Effector memory CD8-positive, alpha-beta T cell (primary cell): ENCODE data around the gene DCDC2C.

ENCODE experiments used
- ATAC-seq: fragments of 150-1000 bp; cut with Tn5 transposase; replicated peaks from 2 replicates; pipeline ENCODE4 v1.10.0; 2021; ENCODE audit warnings: mild to moderate bottlenecking, moderate library complexity
- DNase-seq, 3 experiments: peaks; one replicate each; pipeline ENCODE4 v3.0.0; 2021
- H3K27ac Mint-ChIP-seq, 2 donors: one replicate each; pipeline ENCODE4 v1.8.0; 2022; ENCODE audit warnings: mild to moderate bottlenecking in 2 of 2, mixed read lengths in 2 of 2, moderate library complexity in 2 of 2
- H3K27me3 Mint-ChIP-seq, 2 donors: one replicate each; pipeline ENCODE4 v1.8.0; 2022; ENCODE audit warnings: mixed read lengths in 2 of 2
- H3K36me3 Mint-ChIP-seq: one replicate; pipeline ENCODE4 v1.8.0; 2022; ENCODE audit warnings: mild to moderate bottlenecking, moderate library complexity, mixed read lengths; ENCODE audit not compliant: insufficient read depth
- H3K4me1 Mint-ChIP-seq, 2 donors: one replicate each; pipeline ENCODE4 v1.8.0; 2022; ENCODE audit warnings: low read depth in 2 of 2, mixed read lengths in 2 of 2
- H3K4me3 Mint-ChIP-seq, 2 donors: one replicate each; pipeline ENCODE4 v1.8.0; 2022; ENCODE audit warnings: mild to moderate bottlenecking in 2 of 2, mixed read lengths in 2 of 2, moderate library complexity in 2 of 2
- H3K9me3 Mint-ChIP-seq, 2 donors: one replicate each; pipeline ENCODE4 v1.8.0; 2022; ENCODE audit warnings: mixed read lengths in 2 of 2

Gene DCDC2C

GRCh38 chr2:3679616-3680393 lies 23.6 kb upstream of the DCDC2C start:
- H3K9me3 Mint-ChIP-seq = no peaks in the 10 kb centered on the region
- no peaks in the 10 kb centered on the region for H3K4me1 Mint-ChIP-seq
- no peak overlapping the region for H3K4me3 Mint-ChIP-seq
- H3K36me3 Mint-ChIP-seq = no peaks in the 10 kb centered on the region
- ATAC-seq = no peak
- H3K27ac Mint-ChIP-seq = no peak overlapping the region
- no peak for DNase-seq
- peaks cover 0 to 20% of the 10 kb centered on the region in 2 donors for H3K27me3 Mint-ChIP-seq

- DNase-seq (no peak), ATAC-seq (no peak)
- peaks cover 1 to 18% of the 10 kb centered on the region in 2 donors for H3K27me3 Mint-ChIP-seq
- no peak overlapping the region for H3K4me3 Mint-ChIP-seq
- no peaks in the 10 kb centered on the region for H3K9me3 Mint-ChIP-seq
- H3K27ac Mint-ChIP-seq = no peak overlapping the region
- no peaks in the 10 kb centered on the region for H3K36me3 Mint-ChIP-seq
- H3K4me1 Mint-ChIP-seq = no peaks in the 10 kb centered on the region
Observed at GRCh38 chr2:3680548-3681345, 22.6 kb upstream of the DCDC2C start.

GRCh38 chr2:3681625-3682024 lies 21.8 kb upstream of the DCDC2C start:
- no peak for ATAC-seq

GRCh38 chr2:3682811-3683210 lies 20.6 kb upstream of the DCDC2C start:
- H3K4me3 Mint-ChIP-seq = no peak overlapping the region

More at GRCh38 chr2:3681625-3682024, 21.8 kb upstream of the DCDC2C start:
- Mint-ChIP-seq H3K9me3 (no peaks in the 10 kb centered on the region), H3K4me1 (no peaks in the 10 kb centered on the region), H3K27me3 (peaks cover 6 to 27% of the 10 kb centered on the region in 2 donors), H3K27ac (no peak overlapping the region), H3K4me3 (no peak overlapping the region), H3K36me3 (no peaks in the 10 kb centered on the region)
- DNase-seq = no peak

GRCh38 chr2:3683748-3684454 lies 19.5 kb upstream of the DCDC2C start:
- Mint-ChIP-seq H3K27ac (no peak overlapping the region), H3K4me1 (no peaks in the 10 kb centered on the region)

More at GRCh38 chr2:3682811-3683210, 20.6 kb upstream of the DCDC2C start:
- DNase-seq (no peak), ATAC-seq (no peak)
- Mint-ChIP-seq H3K36me3 (no peaks in the 10 kb centered on the region), H3K4me1 (no peaks in the 10 kb centered on the region), H3K27me3 (peaks cover 17 to 28% of the 10 kb centered on the region in 2 donors), H3K27ac (no peak overlapping the region), H3K9me3 (no peaks in the 10 kb centered on the region)

GRCh38 chr2:3689998-3690748 lies 13.2 kb upstream of the DCDC2C start:
- DNase-seq (no peak), ATAC-seq (no peak)
- Mint-ChIP-seq H3K4me1 (no peaks in the 10 kb centered on the region), H3K9me3 (peaks cover 0 to 3% of the 10 kb centered on the region in 2 donors), H3K27me3 (peaks cover 36 to 53% of the 10 kb centered on the region in 2 donors), H3K27ac (no peak overlapping the region), H3K36me3 (peaks cover 4% of the 10 kb centered on the region), H3K4me3 (no peak overlapping the region)

More at GRCh38 chr2:3683748-3684454, 19.5 kb upstream of the DCDC2C start:
- Mint-ChIP-seq H3K9me3 (no peaks in the 10 kb centered on the region), H3K27me3 (peaks cover 19 to 32% of the 10 kb centered on the region in 2 donors), H3K4me3 (no peak overlapping the region), H3K36me3 (no peaks in the 10 kb centered on the region)
- ATAC-seq (no peak), DNase-seq (no peak)

- peaks cover 4% of the 10 kb centered on the region for H3K36me3 Mint-ChIP-seq
- H3K4me1 Mint-ChIP-seq = no peaks in the 10 kb centered on the region
Observed at GRCh38 chr2:3692375-3692774, 11.0 kb upstream of the DCDC2C start.

GRCh38 chr2:3696545-3696944 lies 6.8 kb upstream of the DCDC2C start:
- Mint-ChIP-seq H3K9me3 (peaks cover 0 to 3% of the 10 kb centered on the region in 2 donors), H3K36me3 (no peaks in the 10 kb centered on the region), H3K4me3 (no peak overlapping the region), H3K27me3 (peaks cover 33 to 52% of the 10 kb centered on the region in 2 donors), H3K4me1 (no peaks in the 10 kb centered on the region), H3K27ac (no peak overlapping the region)
- ATAC-seq (no peak), DNase-seq (no peak)

More at GRCh38 chr2:3692375-3692774, 11.0 kb upstream of the DCDC2C start:
- Mint-ChIP-seq H3K4me3 (no peak overlapping the region), H3K27me3 (peaks cover 31 to 41% of the 10 kb centered on the region in 2 donors), H3K9me3 (peaks cover 0 to 3% of the 10 kb centered on the region in 2 donors), H3K27ac (no peak overlapping the region)
- DNase-seq = no peak
- ATAC-seq = no peak

- Mint-ChIP-seq H3K9me3 (no peaks in the 10 kb centered on the region), H3K36me3 (peaks cover 3% of the 10 kb centered on the region), H3K4me3 (no peak overlapping the region), H3K4me1 (peaks cover 0 to 2% of the 10 kb centered on the region in 2 donors), H3K27me3 (peaks cover 29 to 61% of the 10 kb centered on the region in 2 donors), H3K27ac (no peak overlapping the region)
- no peak for DNase-seq
- no peak for ATAC-seq
Observed at GRCh38 chr2:3701071-3701470, 2.3 kb upstream of the DCDC2C start.

- no peak overlapping the region for H3K27ac Mint-ChIP-seq
- ATAC-seq (no peak), DNase-seq (no peak)
- peaks cover 3% of the 10 kb centered on the region for H3K36me3 Mint-ChIP-seq
- H3K27me3 Mint-ChIP-seq = peaks cover 32 to 77% of the 10 kb centered on the region in 2 donors
- no peak overlapping the region for H3K4me3 Mint-ChIP-seq
- H3K9me3 Mint-ChIP-seq = no peaks in the 10 kb centered on the region
- peaks cover 0 to 2% of the 10 kb centered on the region in 2 donors for H3K4me1 Mint-ChIP-seq
Observed at GRCh38 chr2:3703757-3704355, 481 bp downstream of the DCDC2C start.

- Mint-ChIP-seq H3K4me3 (no peak overlapping the region), H3K27ac (no peak overlapping the region), H3K4me1 (peaks cover 0 to 2% of the 10 kb centered on the region in 2 donors), H3K9me3 (no peaks in the 10 kb centered on the region), H3K27me3 (peaks cover 31 to 78% of the 10 kb centered on the region in 2 donors), H3K36me3 (peaks cover 3% of the 10 kb centered on the region)
- DNase-seq (no peak), ATAC-seq (no peak)
Observed at GRCh38 chr2:3704692-3705091, 1.3 kb downstream of the DCDC2C start.

GRCh38 chr2:3705782-3706181 lies 2.4 kb downstream of the DCDC2C start:
- Mint-ChIP-seq H3K4me1 (peaks cover 0 to 2% of the 10 kb centered on the region in 2 donors), H3K4me3 (no peak overlapping the region), H3K27me3 (peaks cover 30 to 74% of the 10 kb centered on the region in 2 donors)

More at GRCh38 chr2:3705782-3706181, 2.4 kb downstream of the DCDC2C start:
- Mint-ChIP-seq H3K27ac (no peak overlapping the region), H3K9me3 (no peaks in the 10 kb centered on the region), H3K36me3 (peaks cover 3% of the 10 kb centered on the region)
- ATAC-seq (no peak), DNase-seq (no peak)
